HG02763 (cell line): ENCODE data around the gene XPC.

Experiments
- ATAC-seq: cut with Tn5 transposase; IDR thresholded peaks from one replicate; pipeline ENCODE4 v1.9.1; 2021; ENCODE audit warnings: mild to moderate bottlenecking, moderate library complexity; ENCODE audit not compliant: unreplicated experiment

The XPC gene

DNA sequence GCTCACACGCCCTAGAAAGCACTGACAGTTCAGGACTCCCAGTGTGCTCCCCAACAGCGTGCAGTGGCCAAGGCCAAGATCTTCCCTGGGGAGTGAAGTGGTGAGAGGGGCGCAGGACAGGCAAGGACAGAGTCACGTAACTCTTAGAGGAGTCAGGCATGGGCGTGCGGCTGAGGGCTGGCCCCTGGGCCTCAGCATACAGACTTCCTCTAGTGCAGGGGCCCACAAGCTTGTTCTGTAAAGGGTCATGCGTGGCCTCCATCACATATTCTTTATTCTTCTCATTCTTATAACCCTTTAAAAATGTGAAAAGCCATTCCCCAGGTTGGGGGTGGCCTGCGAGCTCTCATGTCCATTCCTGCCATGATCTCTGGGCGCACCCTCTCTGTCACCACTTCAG lies 28.3 kb downstream of the XPC start:
- ATAC-seq, result no peak

DNA sequence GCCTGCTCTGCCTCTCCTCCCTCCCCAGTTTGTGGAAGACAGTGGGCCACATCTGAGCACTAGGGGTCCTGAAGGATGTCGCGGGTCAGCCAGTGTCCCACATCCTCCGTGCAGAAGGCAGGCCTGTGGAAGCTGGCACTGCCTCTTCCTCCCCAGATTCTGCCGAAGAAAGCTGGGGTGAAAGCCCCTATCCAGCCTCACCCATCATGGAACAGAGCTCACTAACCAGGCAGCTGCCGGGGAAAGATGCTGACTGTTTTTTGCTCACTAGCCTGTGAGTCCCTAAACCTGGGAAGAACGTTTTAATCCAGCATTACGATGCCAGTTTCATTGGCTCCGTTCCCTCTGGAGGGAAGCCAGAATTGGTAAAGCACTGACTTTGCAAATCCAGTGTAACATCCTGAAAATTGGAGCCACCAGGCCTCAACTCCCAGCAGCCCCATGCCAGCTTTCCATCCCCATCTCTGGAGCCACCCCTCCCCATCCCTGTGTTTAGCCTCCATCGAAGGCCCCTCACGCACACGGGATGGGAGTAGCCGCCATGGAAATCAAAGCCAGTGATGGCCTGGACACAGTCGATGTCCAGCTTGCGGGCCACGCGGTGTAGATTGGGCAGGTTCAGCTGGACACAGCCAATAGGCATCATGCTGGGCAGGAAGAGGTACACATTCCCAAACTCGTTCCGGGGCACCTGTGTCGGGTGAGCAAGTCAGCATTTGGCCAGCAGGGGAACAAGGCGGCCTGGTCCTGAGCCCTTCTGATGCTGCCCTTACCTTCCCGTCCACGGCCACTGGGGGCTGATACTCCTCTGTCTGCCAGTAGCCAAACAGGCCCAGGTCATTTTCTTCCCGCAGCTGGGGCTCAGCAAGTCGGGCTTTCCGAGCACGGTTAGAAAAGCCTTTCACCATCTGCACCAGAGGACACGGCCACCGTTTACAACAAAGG lies 30.1 kb downstream of the XPC start:
- ATAC-seq, result no peak

DNA sequence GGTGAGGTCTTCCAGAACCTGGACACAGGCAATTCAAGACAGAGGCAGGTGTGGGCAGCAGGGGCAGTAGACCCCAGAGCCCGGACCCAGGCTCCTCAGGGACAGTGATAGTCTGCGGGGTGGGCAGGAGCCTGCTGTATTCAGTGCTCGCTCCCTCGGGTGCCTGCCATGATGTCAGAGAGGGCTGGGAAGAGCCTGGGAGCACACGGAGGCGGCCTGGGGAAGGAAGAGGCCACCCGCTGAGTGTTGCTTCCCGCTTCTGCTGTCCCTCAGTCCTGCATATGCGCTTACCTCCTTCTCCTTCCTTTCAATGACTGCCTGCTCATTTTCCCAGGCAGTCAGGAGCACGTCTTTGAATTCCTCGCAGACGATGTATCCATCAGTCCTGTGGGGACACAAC lies 30.8 kb downstream of the XPC start:
- no peak for ATAC-seq

DNA sequence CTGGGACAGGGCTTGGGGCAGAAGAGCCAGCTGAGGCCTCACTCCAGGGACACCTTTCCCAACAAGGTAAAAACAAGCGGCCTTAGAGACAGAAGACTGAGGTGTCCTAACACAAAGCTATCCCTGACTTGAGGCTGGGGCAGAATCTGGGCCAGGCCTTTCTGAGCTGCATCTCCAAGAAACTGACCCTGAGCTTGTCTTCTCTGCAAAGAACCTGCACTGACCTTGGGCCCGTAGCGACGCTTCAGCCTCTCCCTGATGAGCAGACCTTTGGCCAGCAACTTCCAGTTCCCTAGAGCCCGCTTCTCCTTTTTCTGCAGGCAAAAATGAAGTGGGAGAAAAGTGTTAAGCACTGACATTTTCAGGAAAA lies 31.4 kb downstream of the XPC start:
- ATAC-seq, result no peak

DNA sequence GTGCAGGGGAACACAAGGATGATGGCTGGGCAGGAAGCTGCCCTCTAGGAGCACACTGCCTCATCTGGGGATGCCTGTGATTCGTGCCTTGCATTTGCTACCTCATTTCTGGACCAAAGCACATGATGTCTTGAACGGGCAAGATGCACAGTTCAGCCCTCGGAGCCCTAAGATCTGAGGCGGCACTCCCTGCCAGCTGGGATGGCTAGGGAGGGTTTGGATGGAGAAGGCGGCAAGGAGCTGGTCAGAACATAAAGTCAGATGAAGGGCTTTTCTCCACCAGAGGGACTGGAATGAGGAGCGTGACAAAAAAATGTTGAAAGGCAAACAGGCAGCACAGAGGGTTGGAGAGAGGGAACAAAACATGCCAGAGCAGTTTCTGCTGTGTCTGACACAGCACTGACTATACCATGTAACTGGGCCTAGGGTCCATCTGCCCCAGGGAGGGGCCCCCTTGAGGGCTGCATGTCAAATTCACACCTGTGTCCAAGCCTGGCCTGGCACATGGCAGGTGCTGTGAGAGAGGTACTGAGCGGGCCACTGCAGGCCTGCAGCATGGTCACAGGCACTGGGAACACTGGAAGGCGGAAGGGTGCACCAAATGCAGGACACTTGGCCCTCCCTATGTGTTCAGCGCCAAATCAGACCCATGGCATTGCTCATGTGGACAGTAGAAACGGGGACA lies 31.9 kb downstream of the XPC start:
- ATAC-seq, result no peak

DNA sequence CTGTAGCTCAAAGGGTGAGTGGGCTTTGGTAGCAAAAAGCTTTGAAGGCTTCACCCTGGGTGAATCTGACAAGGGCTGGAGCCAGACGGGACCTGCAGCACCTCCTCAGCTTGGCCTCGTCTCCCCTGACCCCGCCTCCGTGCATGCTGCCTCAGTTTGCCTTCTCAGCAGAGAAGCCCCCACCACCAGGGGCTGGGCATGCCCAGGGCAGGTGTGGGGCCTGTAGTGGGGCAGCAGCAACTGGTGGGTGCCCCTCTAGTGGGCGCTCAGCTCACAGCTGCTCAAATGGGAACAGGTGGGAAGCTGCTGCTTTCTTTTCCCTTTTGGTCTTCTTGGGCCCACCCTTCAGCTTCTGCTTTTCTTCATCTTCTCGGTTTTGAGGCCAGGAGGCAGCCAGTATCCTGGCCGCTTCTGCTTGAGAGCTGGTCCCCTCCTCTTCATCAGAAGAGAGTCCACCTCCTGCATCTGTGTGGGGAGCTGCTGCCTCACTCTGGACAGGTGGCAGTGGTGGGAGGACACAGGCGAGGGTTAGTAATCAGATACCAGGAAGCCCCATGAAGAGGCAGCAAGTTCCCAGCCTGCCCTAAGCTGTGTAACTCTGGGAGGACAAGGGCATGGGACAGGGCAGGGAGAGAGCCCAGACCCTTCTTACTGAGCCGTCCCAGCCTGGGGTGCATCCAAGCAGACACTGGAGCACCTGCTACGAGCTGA lies 32.6 kb downstream of the XPC start:
- no peak for ATAC-seq

DNA sequence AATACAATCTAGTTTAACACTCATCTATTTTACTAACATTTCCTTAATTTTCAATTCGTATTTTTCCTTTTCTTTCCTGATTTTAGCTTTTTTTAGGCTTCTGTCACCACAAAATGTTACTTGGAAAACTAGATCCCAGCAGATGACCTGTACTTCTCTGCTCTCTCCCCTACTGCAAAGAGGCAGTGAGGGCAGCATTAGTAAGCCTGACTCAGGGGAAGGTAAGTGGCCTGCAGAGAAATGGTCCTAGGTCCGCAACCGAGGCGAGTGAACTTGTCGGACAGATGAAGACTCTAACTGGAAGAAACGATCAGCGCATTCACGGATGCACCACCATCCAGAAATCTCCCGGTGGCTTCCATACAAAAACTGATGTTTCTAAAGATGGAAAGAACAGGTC lies 33.2 kb downstream of the XPC start:
- no peak for ATAC-seq

DNA sequence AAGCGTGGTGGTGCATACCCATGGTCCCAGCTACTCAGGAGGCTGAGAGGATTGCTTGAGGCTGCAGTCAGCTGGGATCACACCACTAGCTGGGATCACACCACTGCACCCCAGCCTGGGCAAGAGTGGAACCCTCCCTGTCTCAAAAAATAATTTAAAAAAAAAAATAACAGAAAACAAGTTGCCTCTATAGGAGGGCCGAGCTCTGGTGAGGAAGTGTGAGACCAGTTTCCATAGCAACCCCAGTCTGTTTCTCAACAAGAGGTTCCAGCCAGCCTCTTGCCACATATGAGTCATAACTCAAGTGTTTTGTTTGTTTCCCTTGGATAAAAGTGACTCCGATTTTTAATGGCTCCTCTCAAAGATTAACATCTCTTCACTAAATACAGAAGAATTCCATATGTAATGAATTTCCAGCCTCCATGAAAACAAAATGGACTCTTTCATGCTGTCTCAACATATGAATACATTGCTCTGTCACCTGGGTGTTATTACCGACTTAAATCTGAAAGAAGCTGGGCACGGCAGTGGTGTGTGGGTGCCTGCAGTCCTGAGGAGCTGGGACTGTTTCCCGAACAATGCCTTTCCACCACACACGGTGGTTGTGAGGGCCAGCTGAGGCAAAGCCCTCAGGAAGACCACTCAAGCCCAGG lies 33.9 kb downstream of the XPC start:
- ATAC-seq, result peak; percentile 88

DNA sequence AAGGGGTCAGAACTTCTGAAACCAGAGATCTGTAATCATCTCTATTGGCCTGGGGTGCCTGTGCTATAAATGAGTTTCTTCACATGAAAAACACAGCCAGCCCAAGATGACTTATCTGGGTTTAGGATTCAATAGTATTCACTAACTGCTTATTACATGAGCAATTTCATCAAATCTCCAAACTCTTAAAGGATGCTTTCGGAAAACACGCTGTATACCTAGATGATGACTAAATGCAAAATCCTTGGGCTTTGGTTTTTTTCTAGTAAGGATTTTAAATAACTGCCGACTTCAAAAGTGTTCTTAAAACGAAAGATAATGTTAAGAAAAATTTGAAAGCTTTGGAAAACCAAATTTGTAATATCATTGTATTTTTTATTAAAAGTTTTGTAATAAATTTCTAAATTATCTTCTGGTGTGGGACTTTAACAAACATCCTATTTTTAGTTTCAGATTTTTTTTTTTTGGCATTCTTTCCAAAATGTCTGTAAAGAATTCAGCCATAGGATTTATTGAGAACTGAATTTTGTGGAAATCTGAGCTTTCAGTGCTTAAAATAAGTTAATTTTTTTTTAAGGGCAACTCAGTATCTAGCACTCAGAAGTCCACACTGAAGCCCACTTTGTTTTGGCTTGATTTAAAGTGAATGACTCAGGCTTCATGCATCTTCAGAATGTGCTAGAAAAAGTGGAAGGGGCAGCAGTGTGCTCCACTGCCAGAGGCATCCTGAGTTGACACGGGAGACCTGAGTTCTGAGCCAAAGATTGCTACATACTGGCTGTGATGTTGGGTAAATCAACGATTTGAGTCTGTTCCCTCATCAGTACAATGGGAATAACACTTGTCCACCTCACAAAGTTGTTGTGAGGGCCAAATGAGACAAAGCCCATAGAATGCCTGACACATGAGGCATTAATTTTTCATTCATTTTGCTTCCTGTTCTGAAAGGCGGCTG lies 34.9 kb downstream of the XPC start:
- ATAC-seq, result no peak

DNA sequence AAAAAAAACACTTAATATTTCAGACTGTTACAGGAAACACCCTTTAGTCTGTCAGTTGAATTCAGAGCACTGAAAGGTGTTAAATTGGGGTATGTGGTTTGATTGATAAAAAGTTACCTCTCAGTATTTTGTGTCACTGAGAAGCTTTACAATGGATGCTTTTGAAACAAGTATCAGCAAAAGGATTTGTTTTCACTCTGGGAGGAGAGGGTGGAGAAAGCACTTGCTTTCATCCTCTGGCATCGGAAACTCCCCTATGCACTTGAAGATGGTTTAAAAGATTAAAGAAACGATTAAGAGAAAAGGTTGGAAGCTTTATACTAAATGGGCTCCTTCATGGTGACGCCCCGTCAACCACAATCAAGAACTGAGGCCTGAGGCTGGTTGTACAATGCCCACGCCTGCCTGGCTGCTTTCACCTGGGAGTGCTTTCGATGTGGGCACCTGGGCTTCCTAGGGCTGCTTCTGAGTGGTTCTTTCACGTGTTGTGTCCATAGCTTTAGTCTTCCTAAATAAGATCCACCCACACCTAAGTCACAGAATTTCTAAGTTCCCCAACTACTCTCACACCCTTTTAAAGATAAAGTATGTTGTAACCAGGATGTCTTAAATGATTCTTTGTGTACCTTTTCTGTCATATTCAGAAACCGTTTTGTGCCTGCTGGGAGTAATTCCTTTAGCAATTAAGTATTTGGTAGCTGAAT lies 35.7 kb downstream of the XPC start:
- no peak for ATAC-seq

DNA sequence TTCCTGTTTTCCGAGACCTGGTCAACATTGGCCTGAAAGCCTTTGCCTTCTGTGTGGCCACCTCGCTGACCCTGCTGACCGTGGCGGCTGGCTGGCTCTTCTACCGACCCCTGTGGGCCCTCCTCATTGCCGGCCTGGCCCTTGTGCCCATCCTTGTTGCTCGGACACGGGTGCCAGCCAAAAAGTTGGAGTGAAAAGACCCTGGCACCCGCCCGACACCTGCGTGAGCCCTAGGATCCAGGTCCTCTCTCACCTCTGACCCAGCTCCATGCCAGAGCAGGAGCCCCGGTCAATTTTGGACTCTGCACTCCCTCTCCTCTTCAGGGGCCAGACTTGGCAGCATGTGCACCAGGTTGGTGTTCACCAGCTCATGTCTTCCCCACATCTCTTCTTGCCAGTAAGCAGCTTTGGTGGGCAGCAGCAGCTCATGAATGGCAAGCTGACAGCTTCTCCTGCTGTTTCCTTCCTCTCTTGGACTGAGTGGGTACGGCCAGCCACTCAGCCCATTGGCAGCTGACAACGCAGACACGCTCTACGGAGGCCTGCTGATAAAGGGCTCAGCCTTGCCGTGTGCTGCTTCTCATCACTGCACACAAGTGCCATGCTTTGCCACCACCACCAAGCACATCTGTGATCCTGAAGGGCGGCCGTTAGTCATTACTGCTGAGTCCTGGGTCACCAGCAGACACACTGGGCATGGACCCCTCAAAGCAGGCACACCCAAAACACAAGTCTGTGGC lies 36.6 kb downstream of the XPC start:
- no peak for ATAC-seq

DNA sequence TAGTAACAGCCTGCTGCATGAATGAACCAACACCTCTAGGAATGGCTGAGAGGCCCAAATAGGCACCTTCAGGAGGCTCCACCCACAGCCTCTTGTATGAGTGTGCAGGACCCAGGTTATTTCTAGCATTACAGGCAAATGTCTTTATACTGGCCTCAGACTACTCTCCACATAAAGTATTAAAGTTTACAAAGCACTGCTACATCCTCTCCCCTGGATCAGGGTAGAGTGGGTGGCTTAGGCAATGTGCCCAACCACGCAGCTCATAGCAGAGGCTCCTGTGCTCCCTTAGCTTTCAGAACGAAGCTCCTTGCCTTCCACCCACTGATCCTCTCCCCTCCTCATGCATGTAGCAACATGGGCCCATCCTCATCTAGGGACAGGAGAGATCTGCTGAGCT lies 37.3 kb downstream of the XPC start:
- no peak for ATAC-seq

DNA sequence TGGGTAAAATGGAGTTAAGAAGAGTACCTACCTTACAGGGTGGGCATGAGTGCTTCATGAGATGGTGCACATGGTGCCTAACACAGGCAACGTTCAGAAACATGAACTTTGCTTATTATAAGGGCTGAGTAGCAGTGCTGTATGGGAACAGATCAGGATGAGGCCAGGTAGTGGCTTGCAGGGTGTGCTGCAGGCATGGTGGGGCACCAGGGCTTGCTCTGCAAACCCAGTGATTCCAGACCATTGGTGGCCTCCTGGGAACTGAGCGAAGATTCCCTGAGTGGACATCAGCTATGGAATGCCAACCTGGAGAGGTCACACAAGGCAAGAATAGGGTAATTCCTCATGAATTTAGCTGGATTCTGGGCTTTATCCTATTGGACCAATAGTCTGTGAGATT lies 37.7 kb downstream of the XPC start:
- ATAC-seq, result no peak

DNA sequence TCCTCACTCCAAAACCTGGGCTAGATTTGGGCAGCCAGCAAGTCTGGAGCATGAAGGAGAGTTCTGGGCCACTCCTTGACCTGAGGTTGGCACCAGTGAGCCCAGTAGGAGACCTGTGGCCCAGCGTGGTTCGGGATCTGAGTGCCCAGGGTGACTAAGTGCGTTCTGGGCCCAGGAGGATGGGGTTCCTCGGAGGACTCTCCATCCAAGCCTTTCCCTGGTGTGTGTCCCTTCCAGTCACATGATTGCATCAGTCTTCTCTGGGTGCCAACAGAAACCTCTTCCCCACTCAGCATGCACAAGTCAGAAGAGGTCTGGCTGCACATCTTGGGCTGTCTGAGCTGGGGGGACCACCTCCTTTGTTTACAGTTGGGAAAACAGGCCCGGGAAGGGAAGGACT lies 38.6 kb downstream of the XPC start:
- no peak for ATAC-seq

DNA sequence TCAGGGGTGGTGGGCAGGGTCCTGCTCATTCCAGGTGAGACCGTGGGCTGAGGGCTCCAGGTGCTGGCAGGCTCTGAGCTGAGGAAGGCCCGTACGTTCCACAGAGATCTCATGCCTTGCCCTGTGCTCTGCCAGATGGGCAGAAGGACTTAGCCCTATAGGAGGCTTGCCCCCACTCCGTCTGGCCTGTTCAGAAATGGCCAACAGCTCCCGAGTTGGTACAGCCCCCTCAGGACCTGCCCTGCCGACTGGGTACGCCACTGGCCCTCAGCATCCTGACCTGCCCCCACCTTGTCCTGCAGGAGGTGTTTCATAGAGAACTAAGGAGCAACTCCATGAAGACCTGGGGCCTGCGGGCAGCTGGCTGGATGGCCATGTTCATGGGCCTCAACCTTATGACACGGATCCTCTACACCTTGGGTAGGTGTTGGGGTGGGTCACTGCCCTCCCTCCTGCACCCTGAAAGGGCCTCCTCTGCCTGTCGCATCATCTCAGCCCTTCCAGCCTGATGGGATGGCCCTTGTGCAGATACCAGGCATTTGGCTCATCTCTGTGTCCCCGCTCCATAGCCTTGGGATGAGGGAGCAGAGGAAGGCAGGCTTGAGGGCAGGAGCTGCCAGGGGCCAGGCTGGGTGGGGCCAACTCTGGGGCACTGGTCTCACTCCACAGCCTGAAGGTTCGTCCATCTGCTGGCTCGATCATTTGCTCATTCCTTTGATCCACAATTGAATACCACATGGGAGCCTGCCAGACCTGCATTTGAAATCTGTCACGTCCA lies 39.3 kb downstream of the XPC start:
- no peak for ATAC-seq

DNA sequence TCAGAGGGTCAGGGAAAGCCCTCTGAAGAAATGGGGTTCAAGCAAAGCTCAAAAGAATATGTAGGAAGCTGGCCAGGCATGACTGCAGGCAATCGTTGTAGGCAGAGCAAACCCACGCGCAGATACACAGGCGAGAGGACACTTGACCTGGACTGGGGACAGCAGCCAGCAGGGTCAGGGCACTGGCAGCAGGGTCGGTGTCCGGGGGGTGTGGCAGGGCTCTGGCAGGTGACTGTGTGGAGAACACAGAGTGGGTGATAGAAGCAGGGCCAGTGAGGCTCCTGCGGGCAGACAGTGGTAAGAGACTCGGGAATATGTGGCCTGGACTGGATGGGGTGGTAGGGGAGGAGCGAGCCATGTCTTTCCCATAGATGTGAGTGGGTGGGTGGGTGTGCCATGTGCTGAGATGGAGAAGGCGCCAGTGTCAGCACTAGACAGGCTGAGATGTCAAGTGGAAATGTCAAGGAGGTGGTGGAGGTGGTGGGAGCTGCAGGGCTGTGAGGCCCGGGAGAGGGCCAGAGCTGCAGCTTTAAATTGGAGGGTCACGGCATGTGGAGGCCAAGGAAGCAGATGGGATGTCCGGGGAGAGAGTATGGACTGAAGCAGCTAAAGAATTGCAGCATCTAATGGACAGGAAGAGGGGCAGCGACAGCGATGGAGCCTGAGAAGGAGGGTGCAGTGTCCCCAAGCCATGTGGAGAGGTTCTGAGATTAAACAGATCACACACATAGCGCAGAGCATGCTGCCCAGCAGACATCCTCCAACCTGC lies 40.1 kb downstream of the XPC start:
- ATAC-seq, result no peak

DNA sequence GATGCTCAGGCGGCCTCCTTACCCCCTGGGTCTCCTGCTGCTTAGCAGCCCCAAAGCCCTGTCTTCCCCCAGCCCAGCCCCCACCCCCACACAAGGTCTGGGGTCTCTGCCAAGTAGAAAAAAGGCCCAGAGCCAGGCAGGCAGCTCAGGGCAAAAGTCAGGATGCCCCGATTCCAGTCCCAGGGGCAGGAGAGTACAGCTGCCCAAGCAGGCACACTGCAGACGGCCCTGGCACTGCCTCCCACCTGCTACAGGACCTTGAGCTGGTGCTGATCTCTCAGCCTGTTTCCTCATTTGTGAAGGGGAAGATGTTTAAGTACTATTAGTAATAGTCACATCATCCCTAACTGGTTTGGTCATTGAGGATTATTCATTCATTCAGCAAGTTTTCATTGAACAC lies 41.0 kb downstream of the XPC start:
- ATAC-seq, result no peak
